ENCODE data around the gene ZNF618. TPM values are rescaled to one million over a fixed set of nuclear protein-coding genes. Genes with fewer than 3 reads are reported as not detected.

ZNF618 gene
- total RNA-seq, 1 donor from 2014 or later: 12.1 TPM

DNA sequence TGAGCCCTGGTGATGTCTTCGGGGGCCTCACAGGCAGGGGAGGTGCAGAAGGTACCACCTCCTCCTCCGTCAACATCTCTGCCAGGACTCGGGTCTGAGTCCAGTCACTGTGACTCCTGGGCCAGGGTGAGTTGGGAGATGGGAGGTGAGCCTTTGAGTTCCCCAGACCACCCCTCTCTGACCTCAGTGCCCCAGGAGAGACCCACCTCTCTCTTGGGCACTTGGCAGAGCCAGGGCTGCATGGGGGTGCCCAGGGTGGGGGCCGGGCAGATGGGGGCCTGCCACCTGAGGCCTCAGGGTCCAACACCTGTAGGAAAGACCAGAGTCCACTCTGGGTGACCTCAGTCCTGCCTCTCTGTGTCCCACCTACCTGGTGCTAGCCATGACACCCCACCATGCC, 216.2 kb downstream of the ZNF618 start:
- Histone ChIP-seq H3K4me3 (ENCODE audit: low read depth, low read length) (no peak overlapping the region), H3K27me3 (ENCODE audit: control insufficient read depth, insufficient read depth, low read length) (no peaks in the 10 kb centered on the region), H3K36me3 (ENCODE audit: control insufficient read depth, insufficient read depth, low read length) (peaks cover 7% of the 10 kb centered on the region)
- TF ChIP-seq, protein P1, sequence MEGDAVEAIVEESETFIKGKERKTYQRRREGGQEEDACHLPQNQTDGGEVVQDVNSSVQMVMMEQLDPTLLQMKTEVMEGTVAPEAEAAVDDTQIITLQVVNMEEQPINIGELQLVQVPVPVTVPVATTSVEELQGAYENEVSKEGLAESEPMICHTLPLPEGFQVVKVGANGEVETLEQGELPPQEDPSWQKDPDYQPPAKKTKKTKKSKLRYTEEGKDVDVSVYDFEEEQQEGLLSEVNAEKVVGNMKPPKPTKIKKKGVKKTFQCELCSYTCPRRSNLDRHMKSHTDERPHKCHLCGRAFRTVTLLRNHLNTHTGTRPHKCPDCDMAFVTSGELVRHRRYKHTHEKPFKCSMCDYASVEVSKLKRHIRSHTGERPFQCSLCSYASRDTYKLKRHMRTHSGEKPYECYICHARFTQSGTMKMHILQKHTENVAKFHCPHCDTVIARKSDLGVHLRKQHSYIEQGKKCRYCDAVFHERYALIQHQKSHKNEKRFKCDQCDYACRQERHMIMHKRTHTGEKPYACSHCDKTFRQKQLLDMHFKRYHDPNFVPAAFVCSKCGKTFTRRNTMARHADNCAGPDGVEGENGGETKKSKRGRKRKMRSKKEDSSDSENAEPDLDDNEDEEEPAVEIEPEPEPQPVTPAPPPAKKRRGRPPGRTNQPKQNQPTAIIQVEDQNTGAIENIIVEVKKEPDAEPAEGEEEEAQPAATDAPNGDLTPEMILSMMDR (IDR thresholded peaks at IDR 0.05; ENCODE audit: insufficient read depth, low read length, poor library complexity, severe bottlenecking): no peak
- DNase-seq (ENCODE audit: low read depth): no peak

GRCh38 chr9:114093031-114093471, 216.9 kb downstream of the ZNF618 start:
- TF ChIP-seq, protein P1 (IDR thresholded peaks at IDR 0.05; ENCODE audit: insufficient read depth, low read length, poor library complexity, severe bottlenecking): no peak
- DNase-seq (ENCODE audit: low read depth): no peak
- H3K36me3 ChIP-seq (ENCODE audit: control insufficient read depth, insufficient read depth, low read length): peaks cover 7% of the 10 kb centered on the region
- H3K27me3 ChIP-seq (ENCODE audit: control insufficient read depth, insufficient read depth, low read length): no peaks in the 10 kb centered on the region
- H3K4me3 ChIP-seq (ENCODE audit: low read depth, low read length): no peak overlapping the region

GRCh38 chr9:114093761-114094505, 217.8 kb downstream of the ZNF618 start:
- DNase-seq (ENCODE audit: low read depth): no peak
- peaks cover 7% of the 10 kb centered on the region for H3K36me3 ChIP-seq (ENCODE audit: control insufficient read depth, insufficient read depth, low read length)
- TF ChIP-seq, protein P1 (IDR thresholded peaks at IDR 0.05; ENCODE audit: insufficient read depth, low read length, poor library complexity, severe bottlenecking): no peak
- no peak overlapping the region for H3K4me3 ChIP-seq (ENCODE audit: low read depth, low read length)
- H3K27me3 ChIP-seq (ENCODE audit: control insufficient read depth, insufficient read depth, low read length): no peaks in the 10 kb centered on the region

DNA sequence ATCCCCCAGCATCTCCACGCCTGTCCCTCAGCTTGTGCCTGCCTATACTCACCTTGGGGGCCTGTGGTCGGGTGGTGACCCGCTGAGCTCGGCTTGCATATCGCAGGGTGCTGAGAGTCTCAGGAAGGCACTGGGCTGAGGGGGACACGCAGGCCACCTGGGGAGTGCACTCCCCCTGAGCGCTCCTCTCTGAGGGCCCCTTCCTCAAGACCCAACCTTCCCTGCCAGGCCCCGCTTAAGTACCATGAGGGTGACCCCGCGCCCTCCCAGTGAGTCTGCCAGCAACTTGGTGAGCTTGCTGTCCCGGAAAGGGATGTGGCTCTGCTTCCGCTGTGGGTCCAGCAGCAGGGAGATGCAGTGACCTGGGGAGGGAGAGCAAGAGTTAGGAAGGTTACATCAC, 218.9 kb downstream of the ZNF618 start:
- TF ChIP-seq, protein P1 (IDR thresholded peaks at IDR 0.05; ENCODE audit: insufficient read depth, low read length, poor library complexity, severe bottlenecking): no peak
- DNase-seq (ENCODE audit: low read depth): no peak
- H3K27me3 ChIP-seq (ENCODE audit: control insufficient read depth, insufficient read depth, low read length): no peaks in the 10 kb centered on the region
- H3K4me3 ChIP-seq (ENCODE audit: low read depth, low read length): no peak overlapping the region
- peaks cover 7% of the 10 kb centered on the region for H3K36me3 ChIP-seq (ENCODE audit: control insufficient read depth, insufficient read depth, low read length)

- Histone ChIP-seq H3K27me3 (ENCODE audit: control insufficient read depth, insufficient read depth, low read length) (no peaks in the 10 kb centered on the region), H3K4me3 (ENCODE audit: low read depth, low read length) (no peak overlapping the region), H3K36me3 (ENCODE audit: control insufficient read depth, insufficient read depth, low read length) (peaks cover 7% of the 10 kb centered on the region)
- DNase-seq (ENCODE audit: low read depth): no peak
- TF ChIP-seq, protein P1 (IDR thresholded peaks at IDR 0.05; ENCODE audit: insufficient read depth, low read length, poor library complexity, severe bottlenecking): peak; percentile 41
Observed at GRCh38 chr9:114096041-114096511, 220.0 kb downstream of the ZNF618 start.

Data from kidney epithelial cell (primary cell).